Thoracic aorta (tissue), 2 donors: ENCODE data around the gene BTD. TPM values are rescaled to one million over a fixed set of nuclear protein-coding genes. Genes with fewer than 3 reads are reported as not detected.

Experiments used
- ATAC-seq: fragments of 150-250 bp; one replicate; pipeline ENCODE4 v1.8.0; 2017; ENCODE audit warnings: low read depth; ENCODE audit not compliant: insufficient number of reproducible peaks, low FRiP score
- DNase-seq: peaks from one replicate; pipeline ENCODE4 v3.0.0-alpha.2; 2020; ENCODE audit warnings: low spot score
- H3K27ac ChIP-seq, 2 donors: fragments of 200-600 bp; sonication (generic); 1 replicate in 1 of 2; 2 replicates in 1 of 2; pipeline ENCODE4 v1.5.1; 2016; ENCODE audit warnings: mild to moderate bottlenecking in 2 of 2, moderate library complexity in 2 of 2
- H3K27me3 ChIP-seq: fragments of 200-600 bp; sonication (generic); replicated peaks from 2 replicates; pipeline ENCODE4 v1.6.0; 2016; ENCODE audit warnings: mild to moderate bottlenecking; ENCODE audit not compliant: insufficient read depth
- H3K36me3 ChIP-seq: fragments of 200-600 bp; sonication (generic); one replicate; pipeline ENCODE4 v1.5.1; 2016
- H3K4me1 ChIP-seq, 2 donors: fragments of 200-600 bp; sonication (generic); 1 replicate in 1 of 2; 2 replicates in 1 of 2; pipeline versions ENCODE4 v1.5.1 to v1.6.0; 2016; ENCODE audit warnings: low read depth in 2 of 2, mild to moderate bottlenecking in 1 of 2; ENCODE audit not compliant: control insufficient read depth in 1 of 2
- H3K4me3 ChIP-seq: fragments of 200-600 bp; sonication (generic); 2 replicates; pipeline ENCODE4 v1.5.1; 2016; ENCODE audit warnings: mild to moderate bottlenecking
- H3K9me3 ChIP-seq: fragments of 200-600 bp; sonication (generic); 2 replicates; pipeline ENCODE4 v1.5.1; 2016
- CTCF ChIP-seq: fragments of 200-600 bp; sonication (generic); IDR thresholded peaks from one replicate; pipeline ENCODE4 v1.5.1; 2019; ENCODE audit warnings: antibody characterized with exemption
- total RNA-seq, 2 donors: library from RNA; depleted of rRNA; stranded (reverse); fragments of >200 nt; gene quantifications; one replicate each; pipeline versions ENCODE4 v1.1.0 to v1.2.3, GENCODE V29; 2016

Gene BTD
- total RNA-seq, 2 donors from 2014 or later = 19.4 to 23.3 TPM

- H3K27me3 ChIP-seq = no peaks in the 10 kb centered on the region
- no peak for ATAC-seq
- TF ChIP-seq CTCF = no peak
- no peak overlapping the region for H3K27ac ChIP-seq
- H3K4me3 ChIP-seq = no peak overlapping the region
- H3K9me3 ChIP-seq = peaks cover 24% of the 10 kb centered on the region
- no peaks in the 10 kb centered on the region for H3K36me3 ChIP-seq
- peaks cover 0 to 3% of the 10 kb centered on the region in 2 donors for H3K4me1 ChIP-seq
- DNase-seq = no peak
These were observed 51.8 kb downstream of the BTD start for GRCh38 chr3:15653321-15653720.

GRCh38 chr3:15654127-15654526 lies 52.6 kb downstream of the BTD start:
- H3K4me1 ChIP-seq = no peaks in the 10 kb centered on the region
- TF ChIP-seq CTCF = no peak
- no peaks in the 10 kb centered on the region for H3K36me3 ChIP-seq
- H3K27ac ChIP-seq = no peak overlapping the region
- H3K9me3 ChIP-seq = peaks cover 24% of the 10 kb centered on the region
- no peaks in the 10 kb centered on the region for H3K27me3 ChIP-seq
- DNase-seq (no peak), ATAC-seq (no peak)
- no peak overlapping the region for H3K4me3 ChIP-seq

GRCh38 chr3:15654891-15655290 lies 53.3 kb downstream of the BTD start:
- H3K27ac ChIP-seq = no peak overlapping the region
- H3K36me3 ChIP-seq = no peaks in the 10 kb centered on the region
- peaks cover 24% of the 10 kb centered on the region for H3K9me3 ChIP-seq
- no peak for DNase-seq
- TF ChIP-seq CTCF = no peak
- H3K27me3 ChIP-seq = no peaks in the 10 kb centered on the region
- no peak for ATAC-seq
- H3K4me1 ChIP-seq = no peaks in the 10 kb centered on the region
- no peak overlapping the region for H3K4me3 ChIP-seq

GRCh38 chr3:15656342-15656741 lies 54.8 kb downstream of the BTD start:
- Histone ChIP-seq H3K36me3 (no peaks in the 10 kb centered on the region), H3K27me3 (no peaks in the 10 kb centered on the region), H3K4me3 (no peak overlapping the region), H3K27ac (no peak overlapping the region), H3K4me1 (no peaks in the 10 kb centered on the region), H3K9me3 (peaks cover 24% of the 10 kb centered on the region)
- DNase-seq (no peak), ATAC-seq (no peak)
- no peak for TF ChIP-seq CTCF

GRCh38 chr3:15657016-15657415 lies 55.5 kb downstream of the BTD start:
- Histone ChIP-seq H3K4me1 (no peaks in the 10 kb centered on the region), H3K4me3 (no peak overlapping the region), H3K36me3 (no peaks in the 10 kb centered on the region), H3K27ac (no peak overlapping the region), H3K27me3 (no peaks in the 10 kb centered on the region), H3K9me3 (peaks cover 24% of the 10 kb centered on the region)
- ATAC-seq = no peak
- no peak for TF ChIP-seq CTCF
- no peak for DNase-seq
